ENCODE measurements around the gene PDIA2.
"Not testable (repeated sequence)": the region's sequence is repeated elsewhere in the genome, so short reads cannot be mapped to it uniquely, and the experiment has no call there.

The PDIA2 gene

DNA sequence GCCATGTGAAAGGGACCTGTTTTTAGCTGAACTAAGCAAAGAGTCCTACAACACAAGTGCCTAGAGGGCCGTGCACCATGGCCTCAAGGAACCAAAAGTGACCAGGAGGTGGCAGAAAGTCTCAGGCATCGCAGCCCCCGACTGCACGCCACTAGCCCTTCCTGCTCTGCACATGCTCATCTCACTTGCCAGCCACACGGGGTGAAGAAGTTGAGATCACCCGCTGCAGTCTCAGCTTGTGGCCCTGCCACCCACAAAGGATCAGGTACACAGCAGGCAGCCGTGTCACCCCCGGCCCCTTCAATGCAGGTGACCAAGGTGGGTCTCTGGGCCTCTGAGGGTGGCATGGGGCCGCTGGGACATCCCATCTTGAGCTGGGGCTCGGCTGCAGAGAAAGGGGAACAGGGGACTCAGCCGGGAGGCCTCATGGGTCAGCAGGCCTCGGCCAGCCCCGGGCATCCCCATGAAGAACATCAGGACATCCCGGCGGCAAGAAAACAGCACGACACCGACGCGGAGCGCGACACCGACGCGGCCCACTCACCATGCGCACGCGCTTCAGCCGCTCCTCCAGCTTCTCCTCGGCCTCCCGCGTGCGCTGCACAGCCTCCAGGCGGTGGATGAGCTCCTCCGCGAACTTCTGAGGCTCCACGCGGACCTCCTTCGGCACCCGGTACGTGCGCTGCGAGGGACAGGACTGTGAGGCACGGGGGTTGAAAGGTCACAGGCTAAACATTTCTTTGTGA lies 21.0 kb downstream of the PDIA2 start:
- no peak for DNase-seq

- DNase-seq: no peak
Observed at GRCh38 chr16:305916-306626, 23.1 kb downstream of the PDIA2 start.

DNA sequence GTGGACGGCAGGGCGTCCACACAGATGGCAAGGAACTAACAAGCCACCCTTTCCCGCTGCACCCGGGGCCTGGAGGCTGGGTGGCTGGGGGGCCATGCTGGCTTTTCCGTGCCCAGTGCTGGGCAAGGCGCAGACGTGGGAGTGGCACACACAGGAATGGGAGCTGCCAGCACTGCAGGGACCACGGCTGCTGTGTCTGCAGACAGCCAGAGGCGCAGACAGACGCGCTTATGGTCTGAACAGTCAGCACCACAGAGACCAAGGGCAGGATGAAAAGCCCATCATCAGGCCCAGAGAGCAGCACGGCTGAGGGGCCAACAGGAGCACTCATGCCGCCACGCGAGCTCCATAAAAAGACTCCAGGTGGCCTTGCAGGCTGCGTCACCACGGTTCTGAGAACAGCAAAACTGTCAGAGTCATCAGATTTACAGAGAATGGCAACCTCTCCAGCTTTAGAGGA lies 24.0 kb downstream of the PDIA2 start:
- no peak for DNase-seq

DNA sequence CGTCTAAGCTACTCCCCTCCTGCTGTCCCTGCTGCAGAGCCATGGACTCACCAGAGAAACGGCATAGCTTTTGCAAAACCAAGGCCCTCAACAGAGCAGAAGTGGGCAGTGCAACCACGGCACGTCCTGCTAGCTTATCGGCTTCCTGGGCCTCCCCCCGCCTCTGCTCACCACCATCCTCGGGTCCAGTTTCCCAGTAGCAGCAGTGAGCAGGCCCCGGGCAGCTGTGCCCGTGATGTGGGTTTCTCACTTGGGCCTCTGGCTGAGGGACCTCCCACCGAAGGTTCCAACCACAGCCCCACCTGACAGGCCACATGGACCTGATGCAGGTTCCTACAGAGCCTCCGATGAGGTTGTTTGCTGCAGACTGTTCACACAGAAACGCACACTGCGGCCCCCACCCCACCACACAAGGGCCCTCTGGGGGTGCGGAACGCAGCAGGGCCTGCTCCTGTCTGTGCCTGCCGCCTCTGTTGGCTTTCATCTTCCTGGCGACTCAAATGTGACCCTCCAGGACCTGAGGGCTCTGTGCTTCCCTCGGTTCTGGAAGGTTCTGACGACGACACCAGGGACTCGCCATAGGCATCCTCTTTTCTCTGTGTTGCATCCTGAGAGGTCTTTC lies 24.8 kb downstream of the PDIA2 start:
- no peak for DNase-seq

DNA sequence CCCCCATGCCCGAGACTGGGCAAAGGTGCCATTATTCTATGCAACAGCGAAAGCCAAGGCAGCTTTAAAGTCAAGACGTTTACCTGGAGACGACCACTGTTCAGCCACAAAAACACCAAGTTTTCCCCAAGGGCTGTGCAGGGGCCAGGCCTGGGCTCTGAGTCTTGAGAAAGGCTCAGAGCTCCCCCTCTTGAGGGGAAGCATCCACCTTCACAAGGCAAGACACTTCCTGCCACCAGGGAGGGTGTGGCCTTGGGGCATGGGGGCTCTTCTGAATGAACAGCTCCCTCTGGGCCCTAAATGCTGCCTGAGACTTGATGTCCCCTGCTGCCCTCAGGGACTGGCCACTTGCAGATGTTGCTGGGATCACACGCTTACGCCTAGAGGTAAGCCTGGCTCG lies 26.5 kb downstream of the PDIA2 start:
- no peak for DNase-seq

GRCh38 chr16:311725-312124 lies 28.8 kb downstream of the PDIA2 start:
- DNase-seq: no peak

DNA sequence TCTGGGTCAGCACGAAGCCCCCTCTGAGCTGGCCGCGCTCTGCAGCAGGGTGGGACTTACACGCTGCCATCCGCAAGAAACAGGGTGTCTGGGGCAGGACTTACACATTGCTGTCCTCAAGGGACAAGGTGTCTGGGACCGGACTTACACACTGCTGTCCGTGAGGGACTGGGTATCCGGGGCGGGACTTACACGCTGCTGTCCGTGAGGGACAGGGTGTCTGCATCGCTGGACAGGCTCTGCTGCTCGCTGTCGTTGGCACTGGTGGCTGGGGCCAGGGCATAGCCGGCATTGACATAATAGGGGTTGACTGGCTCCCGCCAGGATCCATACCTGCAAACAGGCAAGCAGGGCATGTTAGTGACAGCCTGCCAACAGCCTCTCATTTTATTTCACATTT lies 31.4 kb downstream of the PDIA2 start:
- no peak for DNase-seq

DNA sequence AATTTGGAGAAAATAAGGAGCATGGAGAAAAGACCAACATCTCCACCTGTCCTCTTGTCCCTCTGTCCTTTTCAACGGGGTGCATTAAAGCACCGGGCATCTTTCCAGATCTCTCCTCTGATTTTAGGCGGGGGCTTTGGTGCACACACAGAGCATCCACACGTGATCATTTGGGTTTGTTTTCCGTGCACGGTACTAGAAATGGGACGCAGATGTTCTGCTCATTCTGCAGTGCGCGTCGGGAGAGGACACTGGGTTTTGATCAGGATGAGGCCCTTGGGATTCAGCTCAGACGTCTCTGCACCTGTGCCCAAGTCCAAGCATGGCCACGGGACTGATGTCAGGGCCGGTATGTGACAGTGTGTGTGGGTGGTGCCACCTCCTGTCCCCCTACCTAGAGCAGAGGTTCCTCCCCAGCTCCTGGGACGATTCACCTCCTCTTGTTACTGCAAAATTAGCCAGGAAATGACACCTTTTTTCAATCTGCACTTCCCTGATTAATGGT lies 31.9 kb downstream of the PDIA2 start:
- no peak for DNase-seq

- no peak for DNase-seq
Observed at GRCh38 chr16:316741-317464, 33.9 kb downstream of the PDIA2 start.

DNA sequence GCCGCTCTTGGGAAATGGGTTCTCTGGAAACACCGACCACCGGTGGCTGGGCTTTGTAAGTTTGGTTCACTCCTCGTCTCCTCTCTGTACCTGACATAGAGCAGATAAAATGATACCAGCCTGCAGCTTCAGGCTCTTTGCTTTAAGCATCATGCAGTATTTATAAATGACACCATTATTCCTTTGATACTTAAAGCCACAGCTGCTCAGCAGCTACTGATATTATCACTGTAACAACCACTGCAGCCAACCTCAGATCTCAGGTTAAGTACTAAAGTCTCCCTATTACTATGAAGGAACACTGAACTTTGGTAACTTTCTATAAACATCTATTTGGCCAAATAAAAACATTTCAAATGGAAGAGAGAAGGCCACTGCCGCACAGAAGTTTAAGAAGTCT lies 34.6 kb downstream of the PDIA2 start:
- no peak for DNase-seq

DNA sequence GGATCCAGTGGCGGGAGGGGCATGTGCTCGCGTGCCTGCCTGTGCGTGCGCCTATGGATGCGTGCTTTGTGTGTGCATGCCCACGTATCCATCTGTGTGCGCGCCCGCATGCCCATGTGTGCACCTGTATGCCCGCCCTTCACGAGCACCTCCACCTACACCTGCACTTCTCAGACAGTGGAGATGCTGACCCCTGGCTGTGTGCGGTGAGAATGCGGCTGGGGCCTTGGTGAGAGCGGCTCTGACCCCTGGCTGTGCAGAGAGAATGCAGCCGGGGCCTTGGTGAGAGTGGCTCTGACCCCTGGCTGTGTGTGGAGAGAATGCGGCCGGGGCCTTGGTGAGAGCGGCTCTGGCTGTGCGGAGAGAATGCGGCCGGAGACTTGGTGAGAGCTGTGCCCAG lies 35.7 kb downstream of the PDIA2 start:
- DNase-seq: no peak

DNA sequence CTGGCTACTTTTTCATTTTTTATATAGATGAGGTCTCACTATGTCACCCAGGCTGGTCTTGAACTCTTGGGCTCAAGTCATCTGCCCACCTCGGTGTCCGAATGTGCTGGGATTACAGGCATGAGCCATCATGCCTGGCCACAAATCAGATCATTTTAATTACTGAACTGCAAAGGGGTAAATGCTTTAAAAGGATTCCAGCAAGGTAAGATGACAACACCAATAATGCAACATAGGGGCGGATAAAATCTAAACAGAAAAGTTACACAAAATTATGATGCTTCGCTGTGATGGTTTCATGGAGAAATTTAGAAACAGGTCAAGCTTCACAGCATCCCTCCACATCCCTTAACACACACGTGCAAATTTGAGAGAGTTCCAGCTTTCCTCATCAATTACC lies 37.2 kb downstream of the PDIA2 start:
- DNase-seq: no peak

DNA sequence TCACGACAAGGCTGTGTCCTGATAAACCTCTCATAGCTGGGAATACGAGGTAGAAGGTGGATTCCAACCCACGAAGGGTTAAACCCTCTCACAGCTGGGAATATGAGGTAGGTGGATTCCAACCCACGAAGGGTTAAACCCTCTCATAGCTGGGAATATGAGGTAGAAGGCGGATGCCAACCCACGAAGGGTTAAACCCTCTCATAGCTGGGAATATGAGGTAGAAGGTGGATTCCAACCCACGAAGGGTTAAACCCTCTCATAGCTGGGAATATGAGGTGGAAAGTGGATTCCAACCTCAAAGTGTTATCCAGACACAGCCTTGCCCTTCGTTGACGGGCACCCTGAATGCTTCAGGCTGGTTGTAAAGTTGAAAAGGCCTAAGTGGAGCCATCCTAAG lies 38.6 kb downstream of the PDIA2 start:
- DNase-seq: no peak

DNA sequence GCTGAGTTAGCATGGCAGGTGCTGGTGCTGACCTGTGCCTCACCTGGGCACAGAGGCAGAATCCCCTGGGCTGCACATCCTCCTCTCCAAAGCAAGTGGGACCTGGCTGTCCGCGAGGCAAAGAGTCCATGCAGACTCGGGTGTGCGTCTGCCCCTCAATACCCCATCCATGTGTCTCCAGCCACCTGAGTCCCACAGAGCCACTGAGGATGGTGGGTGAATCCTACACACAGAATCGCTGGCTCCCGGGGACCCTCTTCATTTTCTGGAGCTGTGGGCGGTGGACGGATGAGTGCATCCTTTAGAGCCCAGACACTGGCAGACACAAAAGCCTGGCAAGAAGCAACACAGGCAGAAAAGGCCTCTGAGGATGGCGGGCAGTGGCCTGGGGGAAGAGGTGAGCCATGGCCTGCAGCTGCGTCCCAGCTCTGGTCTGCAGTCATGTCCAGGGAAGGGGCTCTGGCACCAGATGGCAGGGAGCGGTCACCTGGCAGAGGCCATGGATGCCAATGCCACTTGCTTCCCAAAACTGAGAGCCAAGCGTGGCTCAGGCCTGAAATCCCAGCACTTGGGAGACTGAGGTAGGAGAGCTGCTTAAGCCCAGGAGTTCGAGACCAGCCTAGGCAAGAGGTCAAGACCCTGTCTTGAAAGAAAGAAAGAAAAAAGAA lies 39.6 kb downstream of the PDIA2 start:
- DNase-seq: no peak

GRCh38 chr16:324201-324450 lies 41.2 kb downstream of the PDIA2 start:
- no peak for DNase-seq

DNA sequence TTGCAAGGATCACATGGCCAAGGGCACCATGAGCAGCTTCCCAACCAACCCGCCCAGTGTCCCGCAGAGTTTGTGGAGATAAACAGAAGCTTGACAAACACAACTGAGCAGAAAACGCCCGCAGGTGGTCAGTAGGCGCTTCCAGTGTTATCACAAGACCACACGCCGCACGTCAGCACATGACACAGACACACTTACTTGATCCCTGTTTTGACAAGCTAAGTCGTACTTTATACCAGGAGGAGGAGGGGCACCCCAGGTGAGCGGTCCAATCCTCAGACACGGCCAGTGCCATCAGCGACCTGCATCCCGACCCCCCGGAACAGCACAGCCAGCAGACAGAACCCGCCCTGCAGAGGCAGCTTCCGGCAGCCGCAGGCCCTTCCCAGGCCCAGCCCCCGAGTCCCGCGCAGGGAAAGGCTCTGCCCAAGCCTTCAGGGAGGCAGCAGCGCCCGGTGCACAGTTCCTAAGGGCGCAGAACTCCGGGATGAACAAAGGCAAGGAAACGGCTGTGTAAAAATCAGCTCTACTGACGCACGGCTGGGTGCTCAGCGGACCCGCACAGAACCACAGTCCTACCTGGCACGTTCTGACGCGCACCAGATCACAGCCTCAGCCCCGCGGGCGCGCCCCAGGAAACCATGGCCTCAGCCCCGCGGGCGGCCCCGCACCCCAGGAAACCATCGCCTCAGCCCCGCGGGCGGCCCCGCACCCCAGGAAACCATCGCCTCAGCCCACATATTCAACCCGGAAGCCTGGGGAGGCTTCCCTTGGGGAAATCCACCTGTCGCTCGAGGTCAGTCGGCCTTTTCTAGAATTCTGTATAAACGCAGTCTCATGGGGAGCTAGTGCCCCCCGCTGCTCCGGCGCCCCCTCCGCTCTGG lies 41.7 kb downstream of the PDIA2 start:
- DNase-seq: peak; percentile 50

GRCh38 chr16:325375-326145 lies 42.6 kb downstream of the PDIA2 start:
- DNase-seq: no peak

GRCh38 chr16:330741-331140 lies 47.8 kb downstream of the PDIA2 start:
- DNase-seq: no peak

DNA sequence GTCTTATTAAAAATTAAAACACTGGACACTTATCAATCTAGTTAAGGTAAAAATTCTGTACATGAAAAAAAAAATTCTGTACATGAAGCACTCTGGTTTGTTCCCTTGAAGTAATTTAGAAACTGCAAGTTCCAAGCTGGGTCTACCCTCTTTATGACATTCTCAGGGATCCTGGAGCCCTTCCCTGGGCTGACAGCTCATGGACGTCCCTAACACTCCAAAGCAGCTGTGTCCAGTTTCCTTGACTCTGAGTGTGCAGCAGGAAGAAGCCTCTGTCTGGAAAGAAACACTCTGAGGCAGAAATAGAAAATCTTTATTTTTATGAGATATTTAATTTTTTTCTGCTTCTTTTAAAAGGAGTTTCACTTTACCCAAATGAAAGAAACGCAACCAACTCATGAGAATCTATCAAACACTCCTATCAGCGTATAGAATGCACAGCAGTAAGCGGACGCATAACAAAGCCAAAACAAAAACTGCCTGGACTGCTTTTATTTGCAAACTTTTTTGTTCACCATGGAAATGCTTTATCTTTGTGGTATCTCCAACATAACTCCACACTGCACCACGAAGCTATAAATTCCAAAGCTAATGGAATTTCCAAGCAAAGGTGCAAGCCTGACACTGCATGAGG lies 48.3 kb downstream of the PDIA2 start:
- DNase-seq: not testable (repeated sequence)

DNA sequence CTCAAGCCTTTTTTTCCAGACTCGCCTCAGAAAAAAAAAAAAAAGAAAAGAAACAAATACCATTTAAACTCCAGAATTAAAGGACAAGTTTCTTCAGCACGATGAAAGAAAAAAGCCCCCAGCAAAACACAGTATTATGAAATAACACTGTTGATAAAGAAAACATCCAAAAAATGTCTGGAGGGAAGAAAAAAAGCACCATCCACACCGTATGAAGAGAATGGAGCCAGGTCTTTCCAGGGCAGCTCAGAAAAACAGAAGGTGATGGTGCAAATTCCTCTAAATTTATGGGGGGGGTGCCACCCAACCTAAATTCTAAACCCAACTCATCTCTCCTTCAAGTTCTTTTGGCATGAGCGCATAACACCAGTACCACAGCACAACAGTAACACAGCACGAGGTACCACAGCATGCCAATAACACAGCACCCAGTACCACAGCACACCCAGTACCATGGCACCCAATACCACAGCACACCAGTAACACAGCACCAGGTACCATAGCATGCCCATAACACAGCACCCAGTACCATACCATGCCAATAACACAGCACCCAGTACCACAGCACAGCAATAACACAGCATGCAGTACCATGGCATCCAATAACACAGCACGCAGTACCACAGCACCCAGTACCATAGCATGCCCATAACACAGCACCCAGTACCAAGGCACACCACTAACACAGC lies 50.6 kb downstream of the PDIA2 start:
- no peak for DNase-seq
